ENCODE measurements around the gene PAPSS2. TPM values are rescaled to one million over a fixed set of nuclear protein-coding genes. Genes with fewer than 3 reads are reported as not detected.

PAPSS2 gene
- total and polyA plus RNA-seq, 2 experiments from 2014 or later: 13.2 to 19.6 TPM

GRCh38 chr10:87729940-87730339, 70.3 kb downstream of the PAPSS2 start:
- Mint-ChIP-seq H3K27me3 (ENCODE audit: insufficient read depth, low read depth, poor library complexity) (peaks cover 4% of the 10 kb centered on the region), H3K9me3 (no peaks in the 10 kb centered on the region; the same call in 1 of the 3 replicates), H3K36me3 (ENCODE audit: low read depth) (peaks cover 7% of the 10 kb centered on the region; the same call in 1 of the 3 replicates), H3K27ac (0 out of 2 replicates have a peak overlapping the region, but pooled peaks have one; percentile 8), H3K4me3 (no peak overlapping the region), H3K4me1 (peaks cover 24% of the 10 kb centered on the region)
- Histone ChIP-seq H3K27ac (ENCODE audit: low read depth) (no peak overlapping the region), H4K20me1 (replicated peaks; ENCODE audit: insufficient read depth) (no peaks in the 10 kb centered on the region), H3K36me3 (ENCODE audit: insufficient read depth) (no peaks in the 10 kb centered on the region), H3K4me1 (ENCODE audit: insufficient read depth) (peaks cover 19% of the 10 kb centered on the region), H3K9me2 (ENCODE audit: insufficient read depth) (peaks cover 10% of the 10 kb centered on the region), H3K4me2 (peak overlapping the region; percentile 21; the same call in 1 of the 2 replicates), H3K79me2 (replicated peaks; ENCODE audit: insufficient read depth) (no peaks in the 10 kb centered on the region), H3K4me3 (no peak overlapping the region), H3K27me3 (ENCODE audit: insufficient read depth) (no peaks in the 10 kb centered on the region), H2AFZ (no peak overlapping the region), H3F3A (replicated peaks; ENCODE audit: low read depth) (peaks cover 4% of the 10 kb centered on the region; the same call in 1 of the 2 replicates)
- no peak for TF ChIP-seq EZH2phosphoT487 (IDR thresholded peaks at IDR 0.05; ENCODE audit: unreplicated experiment)
- TF ChIP-seq ETS1 (IDR thresholded peaks at IDR 0.05): no peak
- DNase-seq (ENCODE audit: low spot score) (no peak), ATAC-seq (no peak)

DNA sequence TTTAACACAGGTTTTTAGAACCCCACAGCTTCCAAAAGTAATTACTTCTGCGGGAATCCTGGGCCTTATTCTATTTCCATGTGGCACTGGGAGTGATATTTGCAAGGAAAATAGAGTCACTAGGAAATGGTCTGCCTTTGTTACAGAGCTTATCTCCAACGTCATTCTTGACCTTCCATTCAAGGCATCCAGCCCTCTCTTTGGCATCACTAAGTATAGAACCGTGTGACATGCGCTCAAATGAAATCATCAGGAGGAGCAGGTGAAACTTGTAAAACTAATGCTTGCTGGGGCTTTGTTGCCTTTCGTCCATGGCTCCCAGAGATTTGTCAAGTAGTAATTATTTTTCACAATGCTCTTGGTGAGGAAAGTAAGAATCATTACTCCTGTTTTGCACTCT, 73.4 kb downstream of the PAPSS2 start:
- no peak for DNase-seq (ENCODE audit: low spot score)
- no peaks in the 10 kb centered on the region for H3K36me3 ChIP-seq (ENCODE audit: insufficient read depth)
- Mint-ChIP-seq H3K27me3 (ENCODE audit: insufficient read depth, low read depth, poor library complexity) (peaks cover 2% of the 10 kb centered on the region), H3K36me3 (ENCODE audit: low read depth) (peaks cover 7% of the 10 kb centered on the region; the same call in 1 of the 3 replicates), H3K27ac (no peak overlapping the region), H3K4me1 (peaks cover 31% of the 10 kb centered on the region), H3K4me3 (no peak overlapping the region), H3K9me3 (no peaks in the 10 kb centered on the region; the same call in 1 of the 3 replicates)
- peaks cover 4% of the 10 kb centered on the region; the same call in 1 of the 2 replicates for H3F3A ChIP-seq (replicated peaks; ENCODE audit: low read depth)
- H4K20me1 ChIP-seq (replicated peaks; ENCODE audit: insufficient read depth): no peaks in the 10 kb centered on the region
- no peaks in the 10 kb centered on the region for H3K79me2 ChIP-seq (replicated peaks; ENCODE audit: insufficient read depth)
- TF ChIP-seq STAT1 (IDR thresholded peaks at IDR 0.05; ENCODE audit: unreplicated experiment): no peak
- TF ChIP-seq EZH2 (IDR thresholded peaks at IDR 0.05; ENCODE audit: low read depth, unreplicated experiment): no peak
- TF ChIP-seq CREB1 (CRISPR knock-in tag; IDR thresholded peaks at IDR 0.05; ENCODE audit: low read depth): no peak
- TF ChIP-seq ZNF114 (CRISPR knock-in tag; IDR thresholded peaks at IDR 0.05): no peak
- no peak for TF ChIP-seq ZNF331 (CRISPR knock-in tag; IDR thresholded peaks at IDR 0.05; ENCODE audit: low read depth)
- no peak overlapping the region for H3K27ac ChIP-seq (ENCODE audit: low read depth)
- peaks cover 10% of the 10 kb centered on the region for H3K9me2 ChIP-seq (ENCODE audit: insufficient read depth)
- no peak overlapping the region for H3K4me2 ChIP-seq
- H3K4me1 ChIP-seq (ENCODE audit: insufficient read depth): peaks cover 19% of the 10 kb centered on the region
- no peak for ATAC-seq
- H2AFZ ChIP-seq: no peak overlapping the region
- no peaks in the 10 kb centered on the region for H3K27me3 ChIP-seq (ENCODE audit: insufficient read depth)
- H3K4me3 ChIP-seq: no peak overlapping the region

- Histone ChIP-seq H3K36me3 (ENCODE audit: insufficient read depth) (no peaks in the 10 kb centered on the region), H4K20me1 (replicated peaks; ENCODE audit: insufficient read depth) (no peaks in the 10 kb centered on the region), H3K4me2 (peak overlapping the region; percentile 73), H3K27ac (ENCODE audit: low read depth) (peak overlapping the region; percentile 72; the same call in 1 of the 2 replicates), H3K9me2 (ENCODE audit: insufficient read depth) (peaks cover 5% of the 10 kb centered on the region), H3K27me3 (ENCODE audit: insufficient read depth) (no peaks in the 10 kb centered on the region), H3K79me2 (replicated peaks; ENCODE audit: insufficient read depth) (no peaks in the 10 kb centered on the region), H2AFZ (no peak overlapping the region), H3K4me1 (ENCODE audit: insufficient read depth) (peaks cover 10% of the 10 kb centered on the region), H3K4me3 (peak overlapping the region; percentile 39), H3F3A (replicated peaks; ENCODE audit: low read depth) (peaks cover 4% of the 10 kb centered on the region; the same call in 1 of the 2 replicates)
- no peaks in the 10 kb centered on the region; the same call in 1 of the 3 replicates for H3K9me3 Mint-ChIP-seq
- peak overlapping the region; percentile 60 for H3K4me3 Mint-ChIP-seq
- peaks cover 22% of the 10 kb centered on the region for H3K4me1 Mint-ChIP-seq
- DNase-seq (ENCODE audit: low spot score) (peak; percentile 95), ATAC-seq (peak; percentile 96)
- peak overlapping the region; percentile 46; the same call in 1 of the 2 replicates for H3K27ac Mint-ChIP-seq
- H3K27me3 Mint-ChIP-seq (ENCODE audit: insufficient read depth, low read depth, poor library complexity): no peaks in the 10 kb centered on the region
- H3K36me3 Mint-ChIP-seq (ENCODE audit: low read depth): peaks cover 7% of the 10 kb centered on the region; the same call in 1 of the 3 replicates
- no peak for TF ChIP-seq ZNF462 (CRISPR knock-in tag; IDR thresholded peaks at IDR 0.05)
Measured at GRCh38 chr10:87734987-87735827, 75.5 kb downstream of the PAPSS2 start.

Data from GM23338 (cell line).